Adrenal gland (tissue), 12 donors: Measurements from ENCODE around the gene COL17A1. TPM values are rescaled to one million over a fixed set of nuclear protein-coding genes. Genes with fewer than 3 reads are reported as not detected.

Experiments
- DNase-seq, 7 donors: peaks; one replicate each; pipeline ENCODE4 v3.0.0-alpha.2; 2019 to 2020
- H3K27ac ChIP-seq, 5 donors: fragments of 200-600 bp; sonication (generic) in 4 of 5; 1 replicate in 3 of 5; 2 replicates in 2 of 5; pipeline versions ENCODE4 v1.5.1 to v1.8.0; 2016 to 2020; ENCODE audit warnings: mild to moderate bottlenecking in 1 of 5
- H3K27me3 ChIP-seq: fragments of 200-600 bp; 2 replicates; pipeline ENCODE4 v1.8.0; 2021
- H3K36me3 ChIP-seq, 2 donors: fragments of 200-600 bp; replicated peaks in 1 of 2; 1 replicate in 1 of 2; 2 replicates in 1 of 2; pipeline versions ENCODE4 v1.5.1 to v1.8.0; 2018 to 2022
- H3K4me1 ChIP-seq, 2 donors: fragments of 200-600 bp; replicated peaks in 1 of 2; 1 replicate in 1 of 2; 2 replicates in 1 of 2; pipeline versions ENCODE4 v1.5.1 to v1.8.0; 2018 to 2021
- H3K4me3 ChIP-seq, 4 donors: fragments of 200-600 bp; sonication (generic) in 3 of 4; one replicate each; pipeline ENCODE4 v1.5.1; 2016 to 2018
- H3K9me3 ChIP-seq, 3 donors: fragments of 200-600 bp; sonication (generic) in 1 of 3; replicated peaks in 1 of 3; 1 replicate in 2 of 3; 2 replicates in 1 of 3; pipeline versions ENCODE4 v1.5.1 to v1.8.0; 2016 to 2021
- CTCF ChIP-seq, 6 experiments: fragments of 450-650 bp in 4 of 6; fragments of 200-600 bp in 2 of 6; sonication (generic) in 1 of 6; IDR thresholded peaks; 1 replicate in 5 of 6; 2 replicates in 1 of 6; pipeline versions ENCODE4 v1.5.1 to v1.8.0; 2016 to 2021; ENCODE audit warnings: antibody characterized with exemption in 6 of 6, mild to moderate bottlenecking in 2 of 6, moderate library complexity in 1 of 6
- POLR2A ChIP-seq, 2 donors: fragments of 450-650 bp; IDR thresholded peaks; one replicate each; pipeline ENCODE4 v1.6.1; 2017; ENCODE audit warnings: antibody characterized with exemption in 2 of 2, mild to moderate bottlenecking in 2 of 2, moderate library complexity in 1 of 2
- WGBS, 4 donors: extraction: QIAGEN DNeasy Blood & Tissue Kit in 2 of 4; methylation state at CpG; one replicate each; pipeline versions ENCODE4 v1.1.5 to v1.1.7; 2013 to 2017; 5-methylcytosine and 5-hydroxymethylcytosine counted together
- intact Hi-C, 2 donors: fragments of 100-400 bp; cut with DNase I; formaldehyde crosslinking; loops; one replicate each; pipeline versions ENCODE4 v1.14.1 to v1.15.0; 2022 to 2023
- polyA plus RNA-seq, 3 donors: library from polyadenylated mRNA; stranded (reverse); fragments of 200-250 nt in 2 of 3; fragments of 350-450 nt in 1 of 3; fragmentation: Illumina TruSeq in 1 of 3; extraction: RNeasy Lipid Tissue Mini Kit (QIAGEN cat#74804) in 1 of 3; gene quantifications; one replicate each; pipeline ENCODE4 v1.2.3, GENCODE V29; 2013 to 2014
- total RNA-seq, 9 donors: library from RNA; depleted of rRNA in 4 of 9; stranded (reverse); fragments of >200 nt in 4 of 9; fragments of 120-200 nt in 1 of 9; fragmentation: NEBNext Ultra II Directional in 1 of 9; extraction: Animal tissue kit (Norgen Biotek cat#: 25700) in 1 of 9; gene quantifications; one replicate each; pipeline versions ENCODE4 v1.1.0 to v1.2.4, GENCODE V29; 2013 to 2023
- donor health status: healthy with polysubstance abuse.
- donor health status: Bipolar disorder and iron deficiency.
- donor health status: DM: yes; HTN: yes; CAD: no.
- donor health status: DM: no; HTN: no; CAD: no.
- donor health status: DM: no; HTN: no; CAD: no.
- donor health status: DM: yes; HTN: yes; CAD: no.

The COL17A1 gene
- total and polyA plus RNA-seq, 12 donors, result 0.11 to 2.2 (median 0.36) TPM; not detected in 4

GRCh38 chr10:104045151-104046089, 40.3 kb downstream of the COL17A1 start:
- no peak overlapping the region for H3K27ac ChIP-seq
- DNase-seq, result peak; percentile 65 to 83 (median 77)
- no peaks in the 10 kb centered on the region for H3K9me3 ChIP-seq
- no peaks in the 10 kb centered on the region for H3K36me3 ChIP-seq
- no peaks in the 10 kb centered on the region for H3K27me3 ChIP-seq
- intact Hi-C loops, result loop anchor here (2.0 to 5.0 kb wide), 2 partner anchors 162 to 165 kb away; no protein-coding TSS in a partner anchor
- H3K4me3 ChIP-seq, result no peak overlapping the region
- WGBS, 4 donors, result 71 to 81% (median 76%) methylated on average over 7 to 9 of the region's 9 CpGs
- TF ChIP-seq POLR2A (IDR thresholded peaks at IDR 0.05) (no peak), CTCF (IDR thresholded peaks at IDR 0.05) (peak; percentile 37 to 73 (median 68))
- H3K4me1 ChIP-seq, result no peaks in the 10 kb centered on the region

- WGBS, 4 donors, result 63 to 82% (median 76%) methylated on average over 4 of the region's 4 CpGs
- Histone ChIP-seq H3K9me3 (no peaks in the 10 kb centered on the region), H3K36me3 (no peaks in the 10 kb centered on the region), H3K4me1 (no peaks in the 10 kb centered on the region), H3K4me3 (no peak overlapping the region), H3K27ac (no peak overlapping the region), H3K27me3 (no peaks in the 10 kb centered on the region)
- DNase-seq, result no peak
- intact Hi-C loops, result loop anchor here in 1 of 2 donors (2.0 kb wide), 1 partner anchor 167 kb away; no protein-coding TSS in a partner anchor
- TF ChIP-seq CTCF (IDR thresholded peaks at IDR 0.05) (no peak), POLR2A (IDR thresholded peaks at IDR 0.05) (no peak)
Measured at GRCh38 chr10:104043854-104044253, 41.8 kb downstream of the COL17A1 start.

- intact Hi-C loops, result no loop called here
- 81 to 93% (median 84%) methylated on average over 6 to 8 of the region's 8 CpGs for WGBS, 4 donors
- Histone ChIP-seq H3K4me1 (no peaks in the 10 kb centered on the region), H3K4me3 (no peak overlapping the region), H3K27me3 (no peaks in the 10 kb centered on the region), H3K9me3 (no peaks in the 10 kb centered on the region), H3K36me3 (no peaks in the 10 kb centered on the region), H3K27ac (no peak overlapping the region)
- TF ChIP-seq CTCF (IDR thresholded peaks at IDR 0.05) (no peak), POLR2A (IDR thresholded peaks at IDR 0.05) (no peak)
- DNase-seq, result peak in 1 of 7 donors; percentile 21
Measured at GRCh38 chr10:104043185-104043830, 42.4 kb downstream of the COL17A1 start.

- Histone ChIP-seq H3K4me3 (no peak overlapping the region), H3K9me3 (no peaks in the 10 kb centered on the region), H3K27ac (no peak overlapping the region), H3K27me3 (no peaks in the 10 kb centered on the region), H3K4me1 (no peaks in the 10 kb centered on the region), H3K36me3 (no peaks in the 10 kb centered on the region)
- no peak for TF ChIP-seq CTCF (IDR thresholded peaks at IDR 0.05)
- TF ChIP-seq POLR2A (IDR thresholded peaks at IDR 0.05), result no peak
- DNase-seq, result peak in 1 of 7 donors; percentile 33
- WGBS, 4 donors, result 73 to 89% (median 87%) methylated on average over 14 of the region's 14 CpGs
- intact Hi-C loops, result no loop called here
Measured at GRCh38 chr10:104041891-104042535, 43.7 kb downstream of the COL17A1 start.
